ENCODE results near the gene RBP3.

Gene RBP3

GRCh38 chr10:47401210-47401609 lies 53.0 kb downstream of the RBP3 start:
- no peak for DNase-seq (ENCODE audit: low spot score)

GRCh38 chr10:47401874-47402640 lies 53.9 kb downstream of the RBP3 start:
- no peak for DNase-seq (ENCODE audit: low spot score)

GRCh38 chr10:47402641-47403301 lies 54.6 kb downstream of the RBP3 start:
- no peak for DNase-seq (ENCODE audit: low spot score)

GRCh38 chr10:47403446-47404318 lies 55.5 kb downstream of the RBP3 start:
- no peak for DNase-seq (ENCODE audit: low spot score)

- DNase-seq (ENCODE audit: low spot score): no peak
Measured at GRCh38 chr10:47404446-47404845, 56.3 kb downstream of the RBP3 start.

GRCh38 chr10:47404937-47405336 lies 56.8 kb downstream of the RBP3 start:
- DNase-seq (ENCODE audit: low spot score): no peak

GRCh38 chr10:47405857-47406547 lies 57.8 kb downstream of the RBP3 start:
- DNase-seq (ENCODE audit: low spot score): no peak

GRCh38 chr10:47406548-47406869 lies 58.3 kb downstream of the RBP3 start:
- DNase-seq (ENCODE audit: low spot score): no peak

GRCh38 chr10:47406870-47407691 lies 58.9 kb downstream of the RBP3 start:
- no peak for DNase-seq (ENCODE audit: low spot score)
